ENCODE results near the gene MZF1. TPM values are rescaled to one million over a fixed set of nuclear protein-coding genes. Genes with fewer than 3 reads are reported as not detected.

Gene MZF1
- total and polyA plus RNA-seq, 9 of the 15 experiments (the other 6 are each of a cell fraction or from before 2014, with no cell fraction given), result 0.31 to 29.3 (median 11.5) TPM

- no peak for TF ChIP-seq SRSF1 (IDR thresholded peaks at IDR 0.05; ENCODE audit: low read depth, low read length)
- TF ChIP-seq NFYB (IDR thresholded peaks at IDR 0.05; ENCODE audit: extremely low read depth, insufficient read length), result peak; percentile 81
- TF ChIP-seq ZNF12 (CRISPR knock-in tag; IDR thresholded peaks at IDR 0.05), result no peak
- no peak for TF ChIP-seq ARID2 (IDR thresholded peaks at IDR 0.05)
- TF ChIP-seq RAD21 (CRISPR knock-in tag; conservative IDR thresholded peaks at IDR 0.05 in 1 of 2, IDR thresholded peaks at IDR 0.05 in 1 of 2), result 0 out of 4 replicates have a peak, but pooled peaks of 1 of the 2 experiments have one; percentile 19
- peak; percentile 37; the same call in 1 of the 2 replicates for TF ChIP-seq POLR2AphosphoS5 (IDR thresholded peaks at IDR 0.05; ENCODE audit: control insufficient read depth, insufficient read depth, low read depth, low read length)
- 0 out of 2 replicates have a peak, but pooled peaks have one; percentile 13 for TF ChIP-seq ZNF830 (CRISPR knock-in tag; IDR thresholded peaks at IDR 0.05)
- no peak for TF ChIP-seq BRD9 (IDR thresholded peaks at IDR 0.05; ENCODE audit: low read depth, partially characterized antibody)
- peak; percentile 84 for TF ChIP-seq ATF7 (IDR thresholded peaks at IDR 0.05)
- no peak for TF ChIP-seq MEF2D (tag; conservative IDR thresholded peaks at IDR 0.05; ENCODE audit: low read depth)
- TF ChIP-seq SMAD2 (IDR thresholded peaks at IDR 0.05; ENCODE audit: low read depth, low read length), result no peak
- TF ChIP-seq, protein P1, sequence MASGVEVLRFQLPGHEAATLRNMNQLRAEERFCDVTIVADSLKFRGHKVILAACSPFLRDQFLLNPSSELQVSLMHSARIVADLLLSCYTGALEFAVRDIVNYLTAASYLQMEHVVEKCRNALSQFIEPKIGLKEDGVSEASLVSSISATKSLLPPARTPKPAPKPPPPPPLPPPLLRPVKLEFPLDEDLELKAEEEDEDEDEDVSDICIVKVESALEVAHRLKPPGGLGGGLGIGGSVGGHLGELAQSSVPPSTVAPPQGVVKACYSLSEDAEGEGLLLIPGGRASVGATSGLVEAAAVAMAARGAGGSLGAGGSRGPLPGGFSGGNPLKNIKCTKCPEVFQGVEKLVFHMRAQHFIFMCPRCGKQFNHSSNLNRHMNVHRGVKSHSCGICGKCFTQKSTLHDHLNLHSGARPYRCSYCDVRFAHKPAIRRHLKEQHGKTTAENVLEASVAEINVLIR (CRISPR knock-in tag; IDR thresholded peaks at IDR 0.05), result peak; percentile 92
Measured at GRCh38 chr19:58575183-58576041, 2.3 kb upstream of the MZF1 start (continued).

Data from K562 (cell line).